ENCODE measurements around the gene KRTAP4-6. TPM values are rescaled to one million over a fixed set of nuclear protein-coding genes. Genes with fewer than 3 reads are reported as not detected.

The KRTAP4-6 gene
- total and polyA plus RNA-seq, 2 of the 4 experiments (the other 2 are of a cell fraction): not detected

- ChIA-PET CTCF (no interaction called here), POLR2A (ENCODE audit: unreplicated experiment) (no interaction called here)
- intact Hi-C loops (cut with micrococcal nuclease) (no loop called here), in situ Hi-C loops (cut with MboI; ENCODE audit: low sequenced_read_pairs) (no loop called here), dilution Hi-C loops (cut with HindIII; ENCODE audit: low sequenced_read_pairs, unreplicated experiment) (no loop called here)
- Histone ChIP-seq H3K4me3 (ENCODE audit: insufficient read depth, low read depth, low read length) (no peak overlapping the region), H4K8ac (ENCODE audit: low read depth in 2 of 2, low read length in 2 of 2) (no peak overlapping the region), H2BK15ac (ENCODE audit: low read depth, low read length) (no peak overlapping the region), H2AK9ac (replicated peaks; ENCODE audit: low read depth, low read length, poor library complexity) (no peak overlapping the region), H2AK5ac (ENCODE audit: low read depth, low read length) (no peak overlapping the region), H3K4ac (ENCODE audit: low read depth, low read length) (no peak overlapping the region), H3K27ac (ENCODE audit: insufficient read depth, low read length) (no peak overlapping the region), H2BK5ac (ENCODE audit: low read depth, low read length, poor library complexity, severe bottlenecking) (no peak overlapping the region), H4K5ac (ENCODE audit: low read depth, low read length) (no peak overlapping the region), H3K36me3 (ENCODE audit: control insufficient read depth, insufficient read depth, low read length) (no peaks in the 10 kb centered on the region), H3K9me3 (ENCODE audit: control insufficient read depth, insufficient read depth, low read length) (peaks cover 2% of the 10 kb centered on the region; the same call in 1 of the 2 replicates), H2AFZ (replicated peaks; ENCODE audit: low read length, poor library complexity) (no peak overlapping the region), H3K14ac (replicated peaks; ENCODE audit: low read depth, low read length) (no peak overlapping the region), H3K18ac (ENCODE audit: low read depth, low read length) (no peak overlapping the region), H3K9ac (ENCODE audit: low read depth, low read length) (no peak overlapping the region), H2BK20ac (ENCODE audit: low read depth, low read length) (no peak overlapping the region), H2BK120ac (ENCODE audit: low read depth, low read length) (no peak overlapping the region), H3K56ac (ENCODE audit: extremely low read depth, insufficient read depth, low read length) (no peak overlapping the region), H3K4me2 (ENCODE audit: low read depth, low read length) (no peak overlapping the region), H3K27me3 (ENCODE audit: control insufficient read depth, insufficient read depth, low read length) (no peaks in the 10 kb centered on the region), H3K9me1 (ENCODE audit: insufficient read depth, low read length) (no peaks in the 10 kb centered on the region), H4K20me1 (ENCODE audit: insufficient read depth, low read length) (no peaks in the 10 kb centered on the region), H4K91ac (ENCODE audit: insufficient read depth, low read depth, low read length) (no peak overlapping the region), H3K23ac (ENCODE audit: low read depth, low read length) (no peak overlapping the region), H3K4me1 (ENCODE audit: control insufficient read depth, insufficient read depth, low read length) (no peaks in the 10 kb centered on the region; the same call in 1 of the 2 replicates), H3K79me1 (ENCODE audit: low read depth in 1 of 2, low read length in 2 of 2) (no peaks in the 10 kb centered on the region)
- no peak for DNase-seq
- TF ChIP-seq BHLHE40 (IDR thresholded peaks at IDR 0.05; ENCODE audit: low read depth, low read length) (no peak), MXI1 (IDR thresholded peaks at IDR 0.05; ENCODE audit: borderline replicate concordance, low read depth, low read length) (no peak), RAD21 (IDR thresholded peaks at IDR 0.05; ENCODE audit: low read length) (no peak), SMC3 (IDR thresholded peaks at IDR 0.05; ENCODE audit: low read depth, low read length) (no peak), RFX5 (IDR thresholded peaks at IDR 0.05; ENCODE audit: low read depth, low read length) (no peak), MAZ (IDR thresholded peaks at IDR 0.05; ENCODE audit: borderline replicate concordance, low read depth, low read length) (no peak), POLR2A (IDR thresholded peaks at IDR 0.05; ENCODE audit: low read depth, low read length) (no peak), CHD1 (IDR thresholded peaks at IDR 0.05; ENCODE audit: low read depth, low read length) (no peak), NFE2L2 (IDR thresholded peaks at IDR 0.05; ENCODE audit: low read depth, low read length) (no peak), FOS (IDR thresholded peaks at IDR 0.05; ENCODE audit: low read depth, low read length) (no peak), MAFK (IDR thresholded peaks at IDR 0.05; ENCODE audit: low read depth, low read length) (no peak), CEBPB (IDR thresholded peaks at IDR 0.05; ENCODE audit: low read depth, low read length) (no peak), RCOR1 (IDR thresholded peaks at IDR 0.05; ENCODE audit: insufficient replicate concordance, low read length) (no peak), CTCF (conservative IDR thresholded peaks at IDR 0.05; ENCODE audit: low read depth, low read length) (no peak)
- TF ChIP-seq, protein P1, sequence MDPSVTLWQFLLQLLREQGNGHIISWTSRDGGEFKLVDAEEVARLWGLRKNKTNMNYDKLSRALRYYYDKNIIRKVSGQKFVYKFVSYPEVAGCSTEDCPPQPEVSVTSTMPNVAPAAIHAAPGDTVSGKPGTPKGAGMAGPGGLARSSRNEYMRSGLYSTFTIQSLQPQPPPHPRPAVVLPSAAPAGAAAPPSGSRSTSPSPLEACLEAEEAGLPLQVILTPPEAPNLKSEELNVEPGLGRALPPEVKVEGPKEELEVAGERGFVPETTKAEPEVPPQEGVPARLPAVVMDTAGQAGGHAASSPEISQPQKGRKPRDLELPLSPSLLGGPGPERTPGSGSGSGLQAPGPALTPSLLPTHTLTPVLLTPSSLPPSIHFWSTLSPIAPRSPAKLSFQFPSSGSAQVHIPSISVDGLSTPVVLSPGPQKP (IDR thresholded peaks at IDR 0.05; ENCODE audit: borderline replicate concordance, low read depth, low read length): no peak
- TF ChIP-seq, protein P2, sequence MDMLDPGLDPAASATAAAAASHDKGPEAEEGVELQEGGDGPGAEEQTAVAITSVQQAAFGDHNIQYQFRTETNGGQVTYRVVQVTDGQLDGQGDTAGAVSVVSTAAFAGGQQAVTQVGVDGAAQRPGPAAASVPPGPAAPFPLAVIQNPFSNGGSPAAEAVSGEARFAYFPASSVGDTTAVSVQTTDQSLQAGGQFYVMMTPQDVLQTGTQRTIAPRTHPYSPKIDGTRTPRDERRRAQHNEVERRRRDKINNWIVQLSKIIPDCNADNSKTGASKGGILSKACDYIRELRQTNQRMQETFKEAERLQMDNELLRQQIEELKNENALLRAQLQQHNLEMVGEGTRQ (IDR thresholded peaks at IDR 0.05; ENCODE audit: low read depth, low read length): no peak
- WGBS, 2 experiments (ENCODE audit: extremely low coverage in 2 of 2, insufficient read length in 1 of 2): no CpG with 5 or more reads among the region's 3 CpGs
- no TSS peak for BruUV-seq (replicated peaks)
- ATAC-seq (ENCODE audit: low read depth): no peak
Measured at GRCh38 chr17:41126412-41126811, 13.9 kb downstream of the KRTAP4-6 start.
